Adrenal gland (tissue), 5 donors: ENCODE data around the gene ZNF154.

Experiments
- POLR2A ChIP-seq, 2 donors: fragments of 450-650 bp; IDR thresholded peaks; one replicate each; pipeline ENCODE4 v1.6.1; 2017; ENCODE audit warnings: antibody characterized with exemption in 2 of 2, mild to moderate bottlenecking in 2 of 2, moderate library complexity in 1 of 2
- TF ChIP-seq, protein P1 (sequence below), 6 experiments: fragments of 450-650 bp in 4 of 6; fragments of 200-600 bp in 2 of 6; sonication (generic) in 1 of 6; IDR thresholded peaks; 1 replicate in 5 of 6; 2 replicates in 1 of 6; pipeline versions ENCODE4 v1.5.1 to v1.8.0; 2016 to 2021; ENCODE audit warnings: antibody characterized with exemption in 6 of 6, mild to moderate bottlenecking in 2 of 6, moderate library complexity in 1 of 6
- donor health status: DM: no; HTN: no; CAD: no.

DNA sequence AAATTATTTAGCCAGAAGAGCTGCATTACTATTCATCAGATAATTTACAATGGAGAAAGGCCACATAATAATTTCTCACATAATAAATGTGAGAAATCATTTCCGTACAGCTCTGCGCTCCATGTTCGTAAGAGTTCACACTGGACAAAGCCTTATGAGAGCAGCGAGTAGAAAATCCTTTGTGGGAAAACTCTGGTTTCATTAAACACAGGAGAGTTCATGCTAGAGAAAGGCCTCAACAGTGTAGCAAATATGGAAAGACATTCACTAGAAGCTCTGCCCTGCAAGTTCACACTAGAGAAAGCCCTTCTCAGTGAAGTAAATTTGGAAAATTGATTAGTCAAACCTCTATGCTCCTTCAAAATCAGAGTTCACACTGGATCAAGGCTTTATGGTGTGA lies 46.0 kb upstream of the ZNF154 start:
- TF ChIP-seq, protein P1, sequence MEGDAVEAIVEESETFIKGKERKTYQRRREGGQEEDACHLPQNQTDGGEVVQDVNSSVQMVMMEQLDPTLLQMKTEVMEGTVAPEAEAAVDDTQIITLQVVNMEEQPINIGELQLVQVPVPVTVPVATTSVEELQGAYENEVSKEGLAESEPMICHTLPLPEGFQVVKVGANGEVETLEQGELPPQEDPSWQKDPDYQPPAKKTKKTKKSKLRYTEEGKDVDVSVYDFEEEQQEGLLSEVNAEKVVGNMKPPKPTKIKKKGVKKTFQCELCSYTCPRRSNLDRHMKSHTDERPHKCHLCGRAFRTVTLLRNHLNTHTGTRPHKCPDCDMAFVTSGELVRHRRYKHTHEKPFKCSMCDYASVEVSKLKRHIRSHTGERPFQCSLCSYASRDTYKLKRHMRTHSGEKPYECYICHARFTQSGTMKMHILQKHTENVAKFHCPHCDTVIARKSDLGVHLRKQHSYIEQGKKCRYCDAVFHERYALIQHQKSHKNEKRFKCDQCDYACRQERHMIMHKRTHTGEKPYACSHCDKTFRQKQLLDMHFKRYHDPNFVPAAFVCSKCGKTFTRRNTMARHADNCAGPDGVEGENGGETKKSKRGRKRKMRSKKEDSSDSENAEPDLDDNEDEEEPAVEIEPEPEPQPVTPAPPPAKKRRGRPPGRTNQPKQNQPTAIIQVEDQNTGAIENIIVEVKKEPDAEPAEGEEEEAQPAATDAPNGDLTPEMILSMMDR (IDR thresholded peaks at IDR 0.05), result no peak
- no peak for TF ChIP-seq POLR2A (IDR thresholded peaks at IDR 0.05)
